ENCODE data around the gene NAPEPLD. TPM values are rescaled to one million over a fixed set of nuclear protein-coding genes. Genes with fewer than 3 reads are reported as not detected.
"Not testable (repeated sequence)": the region's sequence is repeated elsewhere in the genome, so short reads cannot be mapped to it uniquely, and the experiment has no call there.

The NAPEPLD gene
- total RNA-seq, 1 donor from 2014 or later = 6.1 TPM

DNA sequence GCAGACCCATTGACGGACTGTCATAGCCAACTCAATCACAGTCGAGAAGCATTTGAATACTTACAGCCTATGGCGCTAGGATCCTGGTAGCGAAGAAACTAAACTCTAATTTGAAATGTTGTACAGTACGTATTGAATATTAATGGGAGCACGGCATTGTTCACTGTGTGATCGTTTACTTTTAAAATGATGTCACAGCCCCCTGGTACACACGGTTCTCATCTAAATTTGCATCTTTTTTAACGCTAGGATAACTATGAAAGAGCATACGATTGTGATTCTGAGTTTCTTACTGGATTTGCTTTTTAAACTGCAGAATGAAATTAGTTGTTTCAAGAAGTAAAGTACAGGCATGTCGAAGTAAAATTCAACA, 895 bp upstream of the NAPEPLD start:
- TF ChIP-seq, protein P1, sequence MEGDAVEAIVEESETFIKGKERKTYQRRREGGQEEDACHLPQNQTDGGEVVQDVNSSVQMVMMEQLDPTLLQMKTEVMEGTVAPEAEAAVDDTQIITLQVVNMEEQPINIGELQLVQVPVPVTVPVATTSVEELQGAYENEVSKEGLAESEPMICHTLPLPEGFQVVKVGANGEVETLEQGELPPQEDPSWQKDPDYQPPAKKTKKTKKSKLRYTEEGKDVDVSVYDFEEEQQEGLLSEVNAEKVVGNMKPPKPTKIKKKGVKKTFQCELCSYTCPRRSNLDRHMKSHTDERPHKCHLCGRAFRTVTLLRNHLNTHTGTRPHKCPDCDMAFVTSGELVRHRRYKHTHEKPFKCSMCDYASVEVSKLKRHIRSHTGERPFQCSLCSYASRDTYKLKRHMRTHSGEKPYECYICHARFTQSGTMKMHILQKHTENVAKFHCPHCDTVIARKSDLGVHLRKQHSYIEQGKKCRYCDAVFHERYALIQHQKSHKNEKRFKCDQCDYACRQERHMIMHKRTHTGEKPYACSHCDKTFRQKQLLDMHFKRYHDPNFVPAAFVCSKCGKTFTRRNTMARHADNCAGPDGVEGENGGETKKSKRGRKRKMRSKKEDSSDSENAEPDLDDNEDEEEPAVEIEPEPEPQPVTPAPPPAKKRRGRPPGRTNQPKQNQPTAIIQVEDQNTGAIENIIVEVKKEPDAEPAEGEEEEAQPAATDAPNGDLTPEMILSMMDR (IDR thresholded peaks at IDR 0.05; ENCODE audit: unreplicated experiment) = no peak
- H3K36me3 Mint-ChIP-seq (ENCODE audit: low read depth, unreplicated experiment) = peaks cover 8% of the 10 kb centered on the region
- no peak for DNase-seq (ENCODE audit: low spot score)
- peak overlapping the region; percentile 93 for H3K27ac Mint-ChIP-seq (ENCODE audit: unreplicated experiment)
- H3K9me3 Mint-ChIP-seq (ENCODE audit: unreplicated experiment) = no peaks in the 10 kb centered on the region
- peaks cover 20% of the 10 kb centered on the region for H3K4me1 Mint-ChIP-seq (ENCODE audit: unreplicated experiment)
- H3K27me3 Mint-ChIP-seq (ENCODE audit: unreplicated experiment) = peaks cover 8% of the 10 kb centered on the region
- peak overlapping the region; percentile 92 for H3K4me3 Mint-ChIP-seq (ENCODE audit: unreplicated experiment)

DNA sequence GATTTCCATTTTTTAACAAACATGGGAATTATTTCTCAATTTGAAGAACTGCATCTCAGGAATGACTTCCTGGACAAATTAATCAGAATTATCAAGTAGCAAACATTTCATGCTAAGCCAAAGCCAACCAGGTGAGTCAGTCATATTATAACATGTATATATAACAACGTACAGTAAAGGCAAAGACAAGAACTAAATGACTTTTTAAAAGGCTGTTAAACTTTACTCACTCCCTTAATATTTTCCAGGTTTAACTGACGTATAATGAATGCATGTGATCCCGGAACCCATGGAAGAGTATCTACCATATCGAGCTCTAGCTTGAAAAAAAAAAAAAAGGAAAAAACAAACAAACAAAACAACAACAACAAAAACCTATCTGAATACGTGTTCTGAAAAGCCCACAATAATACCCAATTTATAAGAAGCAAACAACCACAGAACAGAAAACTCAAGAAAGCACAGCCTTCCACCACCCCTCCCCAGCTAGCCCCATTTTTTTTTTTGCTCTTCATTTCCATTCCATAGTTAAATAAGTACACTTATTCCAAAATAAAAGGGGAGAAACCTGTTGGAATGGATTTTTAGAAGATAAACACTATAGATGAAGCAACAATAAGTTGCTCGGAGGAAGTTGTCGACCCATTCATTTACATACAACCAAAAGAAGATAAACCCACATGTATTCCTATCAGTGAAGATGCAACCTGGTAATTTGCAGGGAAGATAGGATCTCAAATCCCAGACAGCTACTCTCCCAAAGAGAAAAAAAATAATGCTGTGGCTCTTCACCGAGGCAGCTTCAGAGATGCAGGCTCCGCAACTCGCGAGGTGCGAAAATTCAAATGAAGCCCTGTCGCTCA, 537 bp downstream of the NAPEPLD start:
- H3K9me3 Mint-ChIP-seq (ENCODE audit: unreplicated experiment) = no peaks in the 10 kb centered on the region
- peak overlapping the region; percentile 88 for H3K27ac Mint-ChIP-seq (ENCODE audit: unreplicated experiment)
- H3K4me1 Mint-ChIP-seq (ENCODE audit: unreplicated experiment) = peaks cover 17% of the 10 kb centered on the region
- H3K27me3 Mint-ChIP-seq (ENCODE audit: unreplicated experiment) = peaks cover 8% of the 10 kb centered on the region
- H3K36me3 Mint-ChIP-seq (ENCODE audit: low read depth, unreplicated experiment) = peaks cover 7% of the 10 kb centered on the region
- H3K4me3 Mint-ChIP-seq (ENCODE audit: unreplicated experiment) = peak overlapping the region; percentile 98
- DNase-seq (ENCODE audit: low spot score) = no peak
- TF ChIP-seq, protein P1 (IDR thresholded peaks at IDR 0.05; ENCODE audit: unreplicated experiment) = no peak

DNA sequence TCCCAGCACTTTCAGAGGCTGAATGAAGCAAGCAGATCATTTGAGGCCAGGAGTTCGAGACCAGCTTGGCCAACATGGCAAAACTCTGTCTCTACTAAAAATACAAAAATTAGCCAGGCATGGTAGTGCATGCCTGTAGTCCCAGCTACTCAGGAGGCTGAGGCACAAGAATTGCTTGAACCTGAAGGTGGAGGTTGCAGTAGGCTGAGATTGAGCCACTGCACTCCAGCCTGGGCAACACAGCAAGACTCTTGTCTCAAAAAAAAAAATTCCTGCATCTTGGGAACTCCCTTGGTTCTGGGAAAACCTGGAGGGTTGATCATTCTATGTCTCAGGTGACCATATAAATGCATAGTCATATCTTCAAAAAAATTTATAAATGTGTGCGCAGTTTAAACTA, 4.1 kb downstream of the NAPEPLD start:
- not testable (repeated sequence) for DNase-seq (ENCODE audit: low spot score); H3K4me3 Mint-ChIP-seq (ENCODE audit: unreplicated experiment); H3K36me3 Mint-ChIP-seq (ENCODE audit: low read depth, unreplicated experiment); H3K27ac Mint-ChIP-seq (ENCODE audit: unreplicated experiment); H3K27me3 Mint-ChIP-seq (ENCODE audit: unreplicated experiment); H3K9me3 Mint-ChIP-seq (ENCODE audit: unreplicated experiment)
- peaks cover 15% of the 10 kb centered on the region for H3K4me1 Mint-ChIP-seq (ENCODE audit: unreplicated experiment)

DNA sequence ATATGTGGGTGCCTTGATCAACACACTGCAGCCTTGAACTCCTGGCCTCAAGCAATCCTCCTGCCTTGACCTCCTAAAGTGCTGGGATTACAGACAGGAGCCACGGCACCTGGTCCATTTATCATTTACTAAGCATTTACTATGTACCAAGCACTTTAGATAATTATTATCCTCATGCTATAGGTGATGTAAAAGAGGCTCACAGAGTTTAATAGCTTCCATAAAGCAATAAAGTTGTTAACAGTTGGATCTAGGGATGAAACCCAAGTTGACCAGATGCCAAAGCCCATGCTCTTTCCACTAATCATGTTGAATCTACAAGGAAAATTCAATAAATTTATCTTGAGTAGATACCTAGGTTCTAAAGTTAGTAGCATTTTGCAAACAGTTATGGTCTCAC, 5.0 kb downstream of the NAPEPLD start:
- H3K36me3 Mint-ChIP-seq (ENCODE audit: low read depth, unreplicated experiment) = peaks cover 4% of the 10 kb centered on the region
- TF ChIP-seq, protein P1 (IDR thresholded peaks at IDR 0.05; ENCODE audit: unreplicated experiment) = no peak
- H3K9me3 Mint-ChIP-seq (ENCODE audit: unreplicated experiment) = no peaks in the 10 kb centered on the region
- H3K4me1 Mint-ChIP-seq (ENCODE audit: unreplicated experiment) = peaks cover 11% of the 10 kb centered on the region
- no peak overlapping the region for H3K27ac Mint-ChIP-seq (ENCODE audit: unreplicated experiment)
- no peak for DNase-seq (ENCODE audit: low spot score)
- peaks cover 6% of the 10 kb centered on the region for H3K27me3 Mint-ChIP-seq (ENCODE audit: unreplicated experiment)
- no peak overlapping the region for H3K4me3 Mint-ChIP-seq (ENCODE audit: unreplicated experiment)

DNA sequence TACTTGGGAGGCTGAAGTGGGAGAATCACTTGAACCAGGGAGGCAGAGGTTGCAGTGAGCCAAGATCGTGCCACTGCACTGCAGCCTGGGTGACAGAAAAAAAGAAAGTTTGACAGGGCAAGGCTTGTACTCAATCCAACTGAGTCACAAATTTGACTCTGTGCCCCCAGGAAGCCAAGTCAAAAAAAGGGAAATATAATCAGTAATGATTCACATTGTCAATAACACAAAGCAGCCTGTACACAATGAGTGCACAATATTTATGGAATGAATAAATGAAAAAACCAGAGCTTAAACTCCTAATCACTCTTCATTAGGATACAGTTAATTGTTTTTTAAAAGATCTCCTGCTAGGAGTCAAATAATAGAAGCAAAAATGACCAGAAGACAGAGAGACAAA, 6.4 kb downstream of the NAPEPLD start:
- Mint-ChIP-seq H3K27ac (ENCODE audit: unreplicated experiment) (no peak overlapping the region), H3K4me3 (ENCODE audit: unreplicated experiment) (no peak overlapping the region), H3K9me3 (ENCODE audit: unreplicated experiment) (no peaks in the 10 kb centered on the region), H3K36me3 (ENCODE audit: low read depth, unreplicated experiment) (no peaks in the 10 kb centered on the region), H3K27me3 (ENCODE audit: unreplicated experiment) (peaks cover 2% of the 10 kb centered on the region), H3K4me1 (ENCODE audit: unreplicated experiment) (no peaks in the 10 kb centered on the region)
- TF ChIP-seq, protein P1 (IDR thresholded peaks at IDR 0.05; ENCODE audit: unreplicated experiment) = no peak
- no peak for DNase-seq (ENCODE audit: low spot score)

All from endothelial cell (in vitro differentiated cells).